T-helper 2 cell treated with Interferon-gamma antibody and Interleukin-4, amounts not matched to agents 5 μg/mL and 100 μg/mL, for 36 hours (primary cell): ENCODE measurements around the gene GLYATL1B.
A peak's percentile ranks its signal among the peaks of the same experiment; 100 is the strongest.
"Not testable (repeated sequence)": the region's sequence is repeated elsewhere in the genome, so short reads cannot be mapped to it uniquely, and the experiment has no call there.

Experiments
- DNase-seq: peaks from one replicate; pipeline ENCODE4 v3.0.0; 2021; ENCODE audit warnings: low spot score
- H3K27ac Mint-ChIP-seq: one replicate; pipeline ENCODE4 v1.8.0; 2021; ENCODE audit warnings: mild to moderate bottlenecking, mixed read lengths
- H3K27me3 Mint-ChIP-seq: one replicate; pipeline ENCODE4 v1.8.0; 2021; ENCODE audit warnings: low read depth, mixed read lengths
- H3K36me3 Mint-ChIP-seq: one replicate; pipeline ENCODE4 v1.8.0; 2021; ENCODE audit warnings: low read depth, mixed read lengths
- H3K4me1 Mint-ChIP-seq: one replicate; pipeline ENCODE4 v1.8.0; 2021; ENCODE audit warnings: low read depth, mixed read lengths
- H3K4me3 Mint-ChIP-seq: one replicate; pipeline ENCODE4 v1.8.0; 2022; ENCODE audit warnings: mild to moderate bottlenecking, moderate library complexity, mixed read lengths
- H3K9me3 Mint-ChIP-seq: one replicate; pipeline ENCODE4 v1.8.0; 2021; ENCODE audit warnings: mixed read lengths

GLYATL1B gene

DNA sequence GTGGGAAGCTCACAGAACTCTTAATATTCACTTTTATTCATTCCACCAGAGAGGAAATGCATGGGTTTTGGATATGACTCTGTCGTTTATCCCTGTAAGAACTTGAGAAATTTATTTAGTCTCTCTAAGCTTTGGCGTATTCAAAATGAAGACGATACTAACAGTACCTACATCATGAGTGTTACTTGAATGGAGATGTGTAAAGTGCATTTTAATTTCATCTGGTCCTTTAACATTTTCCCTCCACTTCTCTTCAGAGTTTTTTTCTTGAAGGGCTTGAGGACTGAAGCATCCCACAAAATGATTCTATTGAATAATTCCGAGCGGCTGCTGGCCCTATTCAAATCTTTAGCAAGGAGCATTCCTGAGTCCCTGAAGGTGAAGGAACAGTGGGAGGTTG, at the start of gene GLYATL1B:
Gene GLYATL1B, plus strand, starts transcription at position 301 of the 400 bp plus-strand sequence. Its CDS starts 0 bp downstream, at position 301.
- not testable (repeated sequence) for H3K36me3 Mint-ChIP-seq, H3K27ac Mint-ChIP-seq, H3K4me3 Mint-ChIP-seq, H3K4me1 Mint-ChIP-seq, H3K9me3 Mint-ChIP-seq, DNase-seq
- H3K27me3 Mint-ChIP-seq, result peaks cover 30% of the 10 kb centered on the region

- H3K4me1 Mint-ChIP-seq, H3K4me3 Mint-ChIP-seq, DNase-seq, H3K27ac Mint-ChIP-seq, H3K9me3 Mint-ChIP-seq, H3K36me3 Mint-ChIP-seq: not testable (repeated sequence)
- peaks cover 11% of the 10 kb centered on the region for H3K27me3 Mint-ChIP-seq
Measured at GRCh38 chr11:59036542-59036941, 49.6 kb upstream of the GLYATL1B start.

DNA sequence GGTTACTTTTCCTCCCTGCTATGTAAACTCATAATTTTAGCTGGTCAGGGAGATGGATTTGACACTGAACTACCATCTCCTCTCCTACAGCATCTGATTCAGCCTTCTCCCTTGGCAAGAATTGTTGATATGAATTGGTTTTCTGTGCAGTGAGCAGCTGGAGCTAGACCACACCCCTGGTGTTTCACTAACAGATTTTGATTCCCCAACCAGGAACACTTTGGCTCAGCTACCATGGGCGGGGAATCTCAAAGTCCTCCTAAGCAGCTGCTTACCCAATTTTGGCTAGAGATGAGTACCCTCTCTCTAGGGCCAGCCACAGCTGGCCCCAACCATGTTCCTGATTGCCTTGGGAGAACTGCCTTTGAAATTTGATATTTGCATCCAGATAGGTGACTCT, 48.7 kb upstream of the GLYATL1B start:
- not testable (repeated sequence) for H3K9me3 Mint-ChIP-seq, H3K27ac Mint-ChIP-seq, DNase-seq, H3K4me3 Mint-ChIP-seq, H3K4me1 Mint-ChIP-seq, H3K36me3 Mint-ChIP-seq
- peaks cover 10% of the 10 kb centered on the region for H3K27me3 Mint-ChIP-seq

DNA sequence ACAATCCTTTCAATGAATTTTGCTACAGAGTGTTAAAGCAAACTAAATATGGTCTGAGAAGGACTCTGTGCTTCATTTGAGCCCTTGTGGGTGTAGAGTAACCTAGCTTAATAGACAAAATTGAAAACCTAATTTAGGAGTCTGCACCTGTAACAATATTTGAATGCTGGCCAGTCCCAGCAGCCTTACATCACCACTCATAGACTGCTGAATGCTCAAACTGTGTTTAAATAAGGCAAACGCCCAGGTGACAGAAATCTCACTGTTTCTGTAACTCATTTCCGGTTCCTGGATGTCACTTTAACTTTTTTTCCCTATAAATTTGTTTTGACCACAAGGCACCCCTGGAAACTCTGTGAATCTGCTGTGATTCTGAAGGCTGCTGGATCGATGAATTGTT, 45.5 kb upstream of the GLYATL1B start:
- no peaks in the 10 kb centered on the region for H3K27me3 Mint-ChIP-seq
- no peak overlapping the region for H3K4me3 Mint-ChIP-seq
- H3K27ac Mint-ChIP-seq, result no peak overlapping the region
- H3K4me1 Mint-ChIP-seq, result no peaks in the 10 kb centered on the region
- H3K9me3 Mint-ChIP-seq, result no peaks in the 10 kb centered on the region
- DNase-seq, result no peak
- H3K36me3 Mint-ChIP-seq, result no peaks in the 10 kb centered on the region

- H3K36me3 Mint-ChIP-seq, H3K4me3 Mint-ChIP-seq, DNase-seq, H3K27ac Mint-ChIP-seq, H3K4me1 Mint-ChIP-seq, H3K9me3 Mint-ChIP-seq: not testable (repeated sequence)
- peaks cover 16% of the 10 kb centered on the region for H3K27me3 Mint-ChIP-seq
Measured at GRCh38 chr11:59051383-59051782, 34.7 kb upstream of the GLYATL1B start.

- H3K4me1 Mint-ChIP-seq, H3K27ac Mint-ChIP-seq, H3K4me3 Mint-ChIP-seq, DNase-seq, H3K9me3 Mint-ChIP-seq, H3K36me3 Mint-ChIP-seq: not testable (repeated sequence)
- H3K27me3 Mint-ChIP-seq, result peaks cover 22% of the 10 kb centered on the region
Measured at GRCh38 chr11:59052355-59052754, 33.8 kb upstream of the GLYATL1B start.

DNA sequence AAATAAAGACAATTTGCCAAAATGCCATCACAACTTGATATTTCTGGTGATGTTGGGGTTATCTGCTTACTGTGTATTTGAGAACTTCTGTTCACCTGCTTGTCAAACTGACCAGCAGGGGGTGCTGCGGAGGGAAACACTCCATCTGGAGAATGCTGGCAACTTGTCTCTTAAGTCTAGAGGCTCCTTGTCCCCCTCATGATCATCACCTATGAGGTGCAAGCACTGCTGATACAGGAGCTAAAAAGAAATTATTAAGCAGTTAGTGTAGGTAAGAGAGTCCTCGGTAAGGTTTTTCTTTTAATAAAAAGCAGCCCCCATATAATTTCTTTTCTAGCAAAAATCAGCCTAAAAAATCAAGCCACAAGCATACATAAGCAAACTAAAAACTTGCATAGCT, 32.7 kb upstream of the GLYATL1B start:
- Mint-ChIP-seq H3K27me3 (peaks cover 25% of the 10 kb centered on the region), H3K27ac (no peak overlapping the region), H3K36me3 (no peaks in the 10 kb centered on the region), H3K4me1 (peaks cover 6% of the 10 kb centered on the region), H3K9me3 (no peaks in the 10 kb centered on the region), H3K4me3 (no peak overlapping the region)
- peak; percentile 57 for DNase-seq

DNA sequence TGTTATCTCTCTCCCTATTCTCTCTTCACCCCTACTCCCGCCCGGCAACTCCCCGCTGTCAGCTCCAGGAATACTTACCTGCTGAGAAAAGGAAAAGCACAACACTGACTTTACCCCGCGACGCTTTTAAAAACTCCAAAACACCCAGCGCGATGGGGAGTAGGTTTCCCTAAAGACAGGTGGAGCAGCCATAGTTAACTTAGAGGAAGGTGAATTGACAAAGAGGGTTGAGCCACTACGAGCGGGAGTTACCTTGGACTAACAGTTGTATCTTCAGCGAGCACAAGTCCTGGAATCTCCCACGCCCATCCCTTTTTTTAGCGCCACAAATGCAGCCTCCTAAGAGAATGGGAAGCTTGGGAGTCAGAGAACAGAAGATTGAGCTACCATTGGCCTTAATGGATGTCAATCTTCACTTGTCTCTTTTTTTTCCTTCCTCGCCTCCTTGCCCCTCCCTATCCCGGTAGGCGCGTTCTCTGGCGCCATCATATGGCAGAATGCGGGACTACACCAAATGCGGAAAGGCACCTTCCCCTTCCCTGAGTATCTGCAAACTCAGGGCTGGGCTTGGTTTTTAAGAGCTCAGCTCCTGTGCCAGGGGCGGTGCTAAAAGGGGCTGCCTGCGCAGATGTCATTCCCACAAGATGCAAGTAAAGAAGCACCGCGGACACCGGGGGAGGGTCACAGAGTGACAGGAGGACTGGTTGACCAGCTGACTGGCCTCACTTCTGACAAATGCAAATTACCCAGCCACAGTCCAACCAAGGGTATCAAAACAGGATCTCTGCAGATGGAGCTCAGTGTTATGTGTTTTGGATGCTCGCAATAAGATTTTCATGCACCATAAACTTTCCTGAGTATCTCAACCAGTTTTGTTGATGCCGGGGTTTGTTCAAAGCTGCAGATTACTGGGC, 27.7 kb upstream of the GLYATL1B start:
- H3K4me1 Mint-ChIP-seq, H3K36me3 Mint-ChIP-seq, H3K27ac Mint-ChIP-seq, H3K9me3 Mint-ChIP-seq: not testable (repeated sequence)
- H3K4me3 Mint-ChIP-seq, result peak overlapping the region; percentile 84
- H3K27me3 Mint-ChIP-seq, result peaks cover 30% of the 10 kb centered on the region
- peak; percentile 73 for DNase-seq

DNA sequence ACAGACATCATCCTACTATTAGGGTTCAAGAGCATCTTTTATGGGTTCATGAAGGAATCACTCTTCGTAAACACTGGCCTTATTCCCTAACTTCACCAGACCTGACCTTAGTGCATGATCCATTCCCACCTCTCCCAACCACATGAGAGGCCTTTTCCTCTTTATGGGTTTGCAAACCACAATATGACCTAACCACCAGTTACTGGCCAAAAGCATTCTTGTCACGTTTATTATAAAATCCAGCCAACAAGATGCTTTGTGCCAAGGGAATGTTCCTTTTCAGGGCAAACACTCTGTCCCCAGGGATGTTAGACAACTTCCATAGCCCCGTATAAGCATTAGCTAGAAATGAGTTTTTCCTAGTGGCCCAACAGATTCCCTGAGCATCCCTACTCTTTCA, 26.0 kb upstream of the GLYATL1B start:
- H3K27me3 Mint-ChIP-seq, result peaks cover 37% of the 10 kb centered on the region

DNA sequence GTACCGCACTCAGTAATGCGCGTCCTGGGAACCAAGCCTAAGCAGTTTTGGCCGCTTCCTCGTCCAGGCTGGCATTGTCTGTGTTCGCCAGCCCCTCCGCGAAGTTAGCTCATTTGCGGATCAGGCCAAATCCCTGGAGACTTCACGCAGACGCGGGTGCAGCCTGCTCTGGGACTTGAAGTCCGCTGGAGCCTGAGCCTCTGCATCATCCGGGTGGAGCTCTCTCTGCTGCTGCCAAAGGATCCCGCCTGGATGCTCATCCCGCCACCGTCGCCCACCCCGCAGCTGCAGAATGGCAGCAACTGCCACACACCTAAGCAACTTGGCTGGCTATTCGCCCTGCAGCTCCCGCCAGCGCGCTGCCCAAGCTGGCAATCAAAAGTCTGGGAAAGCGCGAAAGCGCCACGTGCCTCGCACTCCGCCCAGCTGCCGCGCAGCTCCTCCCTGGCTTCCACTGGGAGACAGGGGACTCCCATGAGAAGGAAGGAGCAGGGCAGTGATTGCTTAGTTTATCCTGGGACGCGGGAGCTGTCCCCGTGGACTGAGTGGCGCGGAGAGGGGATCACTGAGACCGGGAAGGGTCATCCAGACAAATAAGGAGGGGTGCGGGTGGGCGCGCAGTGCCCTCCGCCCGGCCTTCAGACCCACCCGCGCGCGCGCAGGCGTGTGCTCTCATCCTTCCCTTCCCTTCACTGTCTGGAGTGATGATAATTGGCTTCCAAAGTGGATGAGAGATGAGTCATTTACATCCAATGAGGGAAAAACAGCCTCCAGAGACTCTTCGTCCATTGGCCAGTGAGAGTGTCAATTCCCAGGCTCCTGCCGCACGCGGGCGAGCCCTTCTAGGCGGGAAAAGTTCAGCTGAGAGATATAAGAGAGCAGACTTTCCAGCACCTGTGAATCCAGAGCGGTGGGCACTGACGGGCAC, 23.2 kb upstream of the GLYATL1B start:
- Mint-ChIP-seq H3K9me3 (no peaks in the 10 kb centered on the region), H3K27me3 (peaks cover 40% of the 10 kb centered on the region), H3K36me3 (no peaks in the 10 kb centered on the region), H3K27ac (no peak overlapping the region), H3K4me3 (no peak overlapping the region), H3K4me1 (peaks cover 6% of the 10 kb centered on the region)
- no peak for DNase-seq

More for the DNA sequence above, 26.0 kb upstream of the GLYATL1B start:
- DNase-seq, H3K4me1 Mint-ChIP-seq, H3K27ac Mint-ChIP-seq, H3K9me3 Mint-ChIP-seq, H3K36me3 Mint-ChIP-seq, H3K4me3 Mint-ChIP-seq: not testable (repeated sequence)

- H3K4me1 Mint-ChIP-seq, H3K9me3 Mint-ChIP-seq, H3K27ac Mint-ChIP-seq, H3K36me3 Mint-ChIP-seq, H3K4me3 Mint-ChIP-seq, DNase-seq: not testable (repeated sequence)
- H3K27me3 Mint-ChIP-seq, result peaks cover 36% of the 10 kb centered on the region
Measured at GRCh38 chr11:59063996-59064727, 21.9 kb upstream of the GLYATL1B start.

GRCh38 chr11:59069087-59069486, 17.0 kb upstream of the GLYATL1B start:
- Mint-ChIP-seq H3K9me3 (no peaks in the 10 kb centered on the region), H3K27me3 (peaks cover 46% of the 10 kb centered on the region), H3K4me1 (no peaks in the 10 kb centered on the region), H3K4me3 (no peak overlapping the region), H3K27ac (no peak overlapping the region), H3K36me3 (no peaks in the 10 kb centered on the region)
- DNase-seq, result no peak

GRCh38 chr11:59076876-59077571, 9.1 kb upstream of the GLYATL1B start:
- H3K27ac Mint-ChIP-seq, result no peak overlapping the region
- no peaks in the 10 kb centered on the region for H3K9me3 Mint-ChIP-seq
- H3K27me3 Mint-ChIP-seq, result peaks cover 42% of the 10 kb centered on the region
- H3K4me1 Mint-ChIP-seq, result peaks cover 5% of the 10 kb centered on the region
- DNase-seq, result no peak
- no peak overlapping the region for H3K4me3 Mint-ChIP-seq
- H3K36me3 Mint-ChIP-seq, result no peaks in the 10 kb centered on the region
